ENCODE results near the gene ADAMTSL1.

Gene ADAMTSL1

DNA sequence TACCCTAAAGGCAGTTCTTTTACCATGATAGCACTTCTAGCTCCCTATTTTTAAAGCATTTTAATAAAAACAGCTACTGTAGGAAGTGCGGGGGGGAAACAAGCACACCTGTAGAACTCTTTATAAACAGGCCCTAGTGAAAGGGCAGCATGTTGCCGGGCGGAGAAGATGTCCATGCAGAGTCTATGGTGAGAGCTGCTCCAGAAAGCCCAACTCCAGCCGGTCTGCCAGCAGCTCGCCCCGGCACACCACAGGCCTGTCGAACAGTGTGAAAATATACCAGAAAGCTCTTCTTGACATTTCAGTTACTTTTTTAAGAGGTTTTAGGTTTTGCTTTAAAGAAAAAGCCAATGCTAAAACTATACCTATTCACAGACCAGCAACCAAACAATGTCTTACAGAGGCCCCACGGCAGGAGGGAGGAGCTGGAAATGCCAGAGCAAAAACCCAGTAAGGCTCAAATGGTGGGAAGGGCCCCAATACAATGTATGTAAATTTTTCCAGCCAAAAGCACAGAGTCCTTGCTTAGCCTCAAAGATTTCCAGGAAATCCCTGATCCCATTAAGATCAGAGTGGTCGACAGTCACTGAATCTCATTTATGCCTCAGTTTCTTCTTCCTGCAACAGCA is 437.9 kb downstream of the ADAMTSL1 start:
- no peak overlapping the region for H3K27ac ChIP-seq
- TF ChIP-seq, protein P1, sequence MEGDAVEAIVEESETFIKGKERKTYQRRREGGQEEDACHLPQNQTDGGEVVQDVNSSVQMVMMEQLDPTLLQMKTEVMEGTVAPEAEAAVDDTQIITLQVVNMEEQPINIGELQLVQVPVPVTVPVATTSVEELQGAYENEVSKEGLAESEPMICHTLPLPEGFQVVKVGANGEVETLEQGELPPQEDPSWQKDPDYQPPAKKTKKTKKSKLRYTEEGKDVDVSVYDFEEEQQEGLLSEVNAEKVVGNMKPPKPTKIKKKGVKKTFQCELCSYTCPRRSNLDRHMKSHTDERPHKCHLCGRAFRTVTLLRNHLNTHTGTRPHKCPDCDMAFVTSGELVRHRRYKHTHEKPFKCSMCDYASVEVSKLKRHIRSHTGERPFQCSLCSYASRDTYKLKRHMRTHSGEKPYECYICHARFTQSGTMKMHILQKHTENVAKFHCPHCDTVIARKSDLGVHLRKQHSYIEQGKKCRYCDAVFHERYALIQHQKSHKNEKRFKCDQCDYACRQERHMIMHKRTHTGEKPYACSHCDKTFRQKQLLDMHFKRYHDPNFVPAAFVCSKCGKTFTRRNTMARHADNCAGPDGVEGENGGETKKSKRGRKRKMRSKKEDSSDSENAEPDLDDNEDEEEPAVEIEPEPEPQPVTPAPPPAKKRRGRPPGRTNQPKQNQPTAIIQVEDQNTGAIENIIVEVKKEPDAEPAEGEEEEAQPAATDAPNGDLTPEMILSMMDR (IDR thresholded peaks at IDR 0.05): no peak
- TF ChIP-seq ZFX (IDR thresholded peaks at IDR 0.05; ENCODE audit: borderline replicate concordance): no peak

DNA sequence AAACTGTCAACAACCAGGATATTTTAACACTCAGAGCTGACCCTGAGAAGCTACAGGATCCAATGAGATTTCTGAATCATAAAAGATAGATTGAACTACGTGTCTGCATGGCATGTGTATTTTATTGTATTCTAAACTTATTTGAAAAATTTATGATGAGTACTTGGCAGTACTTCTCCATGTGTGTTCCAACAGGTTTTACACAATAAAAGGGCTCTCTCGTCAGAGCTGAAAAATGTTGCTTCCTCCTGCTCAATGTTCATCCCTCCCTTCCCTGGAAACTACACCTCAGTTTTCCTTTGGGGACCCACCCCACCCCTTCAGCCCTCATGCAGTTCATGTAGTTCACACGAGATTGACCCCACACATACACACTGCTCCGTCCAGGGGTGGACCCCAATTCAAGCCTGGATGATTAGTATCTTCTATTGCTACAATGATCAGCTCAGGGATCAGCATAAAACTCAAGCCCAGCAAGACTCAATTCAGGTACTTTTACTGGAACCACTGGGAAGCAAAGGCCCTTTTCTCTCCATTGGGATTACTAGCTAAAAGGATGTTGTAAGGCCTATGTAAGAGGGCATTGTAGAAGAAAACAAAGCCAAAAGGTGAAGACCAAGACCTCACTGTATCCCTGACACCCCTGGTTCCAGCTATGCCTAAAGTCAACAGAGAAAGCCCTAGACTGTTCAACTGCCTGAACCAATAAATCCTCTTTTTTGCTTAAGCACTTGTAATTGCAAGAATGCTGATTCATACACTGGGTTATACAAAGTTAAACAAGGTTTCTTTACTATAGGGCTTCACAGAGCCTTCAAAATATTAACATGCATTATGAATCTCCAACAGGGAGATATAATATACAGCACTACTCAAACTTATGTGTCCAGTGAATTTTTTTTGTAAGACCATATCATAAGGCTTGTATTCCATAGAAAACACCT is 446.5 kb downstream of the ADAMTSL1 start:
- H3K27ac ChIP-seq: no peak overlapping the region
- TF ChIP-seq, protein P1 (IDR thresholded peaks at IDR 0.05): no peak
- no peak for TF ChIP-seq ZFX (IDR thresholded peaks at IDR 0.05; ENCODE audit: borderline replicate concordance)

DNA sequence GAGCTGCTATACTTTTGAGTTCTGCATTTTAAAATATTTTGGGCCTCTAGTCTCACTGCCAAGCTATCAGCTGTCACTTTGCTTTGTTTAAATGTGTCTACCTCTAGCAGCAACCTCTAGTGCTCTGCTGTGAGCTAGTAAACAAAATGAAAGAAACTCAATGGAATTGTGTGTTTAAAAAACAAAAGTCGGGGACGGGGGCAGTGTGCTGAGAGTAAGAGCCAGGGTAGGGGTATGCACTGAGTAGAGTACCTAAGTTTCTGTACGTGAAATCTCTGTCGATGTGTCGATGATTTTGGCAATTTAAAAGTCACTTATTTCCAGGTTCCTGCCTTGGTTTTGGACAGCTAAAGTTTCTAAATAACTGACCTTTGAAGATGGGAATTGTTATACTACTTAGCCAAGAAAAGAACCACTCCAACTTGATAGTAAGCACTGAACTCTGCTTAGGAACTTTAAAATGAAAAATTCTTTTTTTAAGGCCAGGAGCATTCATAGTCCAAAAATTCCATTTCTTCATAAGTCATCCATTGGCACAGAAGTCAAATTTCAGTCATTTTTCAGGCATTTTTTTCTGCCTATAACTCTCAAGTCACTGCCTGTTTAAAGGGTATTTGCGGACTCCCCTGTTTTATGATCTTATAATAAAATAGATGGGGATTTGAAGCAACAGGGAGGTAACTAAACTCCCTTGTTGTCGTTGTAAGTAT is 447.6 kb downstream of the ADAMTSL1 start:
- TF ChIP-seq, protein P1 (IDR thresholded peaks at IDR 0.05): no peak
- TF ChIP-seq ZFX (IDR thresholded peaks at IDR 0.05; ENCODE audit: borderline replicate concordance): no peak
- H3K27ac ChIP-seq: no peak overlapping the region

DNA sequence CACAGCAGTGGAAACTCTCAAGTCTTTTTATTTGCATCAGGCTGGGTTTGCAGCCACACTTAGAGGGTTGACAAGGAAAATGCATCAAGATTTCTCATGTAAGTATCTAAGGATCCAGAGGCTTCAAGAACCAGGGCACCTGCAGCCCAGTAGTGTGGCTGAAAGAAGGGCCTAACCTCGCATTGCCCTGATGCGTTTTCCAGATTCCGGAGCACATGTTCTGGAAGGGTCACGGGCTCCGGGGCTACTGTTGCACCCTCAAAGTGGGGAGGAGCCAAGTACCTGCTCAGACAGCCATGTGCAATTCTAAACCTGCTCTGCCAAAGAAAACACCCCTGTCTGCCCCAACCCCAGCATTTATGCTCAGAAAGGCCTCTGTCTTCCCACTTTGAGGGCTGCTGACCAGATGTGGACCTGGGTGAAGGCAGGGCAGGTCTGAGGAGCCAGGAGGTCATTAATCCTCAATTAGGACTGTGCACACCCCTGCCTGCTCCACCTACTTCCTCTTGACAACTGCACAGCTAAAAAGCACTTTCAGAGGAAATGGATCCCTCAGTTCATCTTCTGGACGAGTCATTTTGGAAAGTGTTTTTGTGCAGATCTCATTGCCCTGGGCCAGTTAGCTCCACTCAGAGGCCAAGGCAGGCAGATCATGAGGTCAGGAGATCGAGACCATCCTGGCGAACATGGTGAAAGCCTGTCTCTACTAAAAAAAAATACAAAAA is 448.4 kb downstream of the ADAMTSL1 start:
- TF ChIP-seq ZFX (IDR thresholded peaks at IDR 0.05; ENCODE audit: borderline replicate concordance): no peak
- TF ChIP-seq, protein P1 (IDR thresholded peaks at IDR 0.05): no peak
- no peak overlapping the region for H3K27ac ChIP-seq

GRCh38 chr9:18923167-18923566 is 449.2 kb downstream of the ADAMTSL1 start:
- H3K27ac ChIP-seq: no peak overlapping the region
- TF ChIP-seq, protein P1 (IDR thresholded peaks at IDR 0.05): no peak
- no peak for TF ChIP-seq ZFX (IDR thresholded peaks at IDR 0.05; ENCODE audit: borderline replicate concordance)

GRCh38 chr9:18923671-18924430 is 449.9 kb downstream of the ADAMTSL1 start:
- H3K27ac ChIP-seq: no peak overlapping the region
- TF ChIP-seq ZFX (IDR thresholded peaks at IDR 0.05; ENCODE audit: borderline replicate concordance): no peak
- TF ChIP-seq, protein P1 (IDR thresholded peaks at IDR 0.05): no peak

Measured in 22Rv1 (cell line).